Measurements from ENCODE around the gene GPALPP1.
A peak's percentile ranks its signal among the peaks of the same experiment; 100 is the strongest.

GPALPP1 gene

DNA sequence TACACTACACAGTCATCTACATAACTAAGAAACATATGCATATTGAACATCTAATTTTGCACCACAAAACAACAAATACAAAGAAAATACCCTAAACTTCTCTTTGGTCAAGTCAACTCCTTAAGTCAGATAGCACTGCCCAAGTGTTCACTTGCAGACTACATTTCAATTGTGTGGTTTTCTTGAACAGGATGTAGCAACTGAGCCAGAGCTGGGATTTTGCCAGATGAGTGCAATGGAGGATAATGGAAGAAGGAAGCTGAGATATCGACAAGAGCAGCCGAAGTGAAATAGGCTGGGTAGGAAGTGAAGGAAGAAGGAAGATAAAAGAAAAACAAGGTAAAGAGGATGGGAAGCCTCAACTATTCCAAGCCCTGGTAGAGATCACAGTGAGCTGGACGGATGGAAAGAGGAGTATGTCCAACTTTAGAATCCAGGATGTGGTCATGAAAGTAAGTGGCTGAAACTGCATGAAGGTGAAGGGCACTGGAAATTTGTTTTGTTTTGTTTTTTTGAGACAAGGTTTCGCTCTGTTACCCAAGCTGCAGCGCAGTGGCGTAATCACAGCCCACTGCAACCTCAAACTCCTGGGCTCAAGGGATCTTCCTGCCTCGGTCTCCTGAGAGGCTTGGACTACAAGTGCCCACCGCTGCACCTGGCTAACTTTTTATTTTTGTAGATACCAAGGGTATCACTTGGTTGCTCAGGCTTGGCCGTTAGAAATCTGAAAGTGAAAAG is 15.1 kb upstream of the GPALPP1 start:
- peak overlapping the region; percentile 12 for H3K4me3 ChIP-seq (ENCODE audit: low read depth, low read length)
- TF ChIP-seq, protein P1, sequence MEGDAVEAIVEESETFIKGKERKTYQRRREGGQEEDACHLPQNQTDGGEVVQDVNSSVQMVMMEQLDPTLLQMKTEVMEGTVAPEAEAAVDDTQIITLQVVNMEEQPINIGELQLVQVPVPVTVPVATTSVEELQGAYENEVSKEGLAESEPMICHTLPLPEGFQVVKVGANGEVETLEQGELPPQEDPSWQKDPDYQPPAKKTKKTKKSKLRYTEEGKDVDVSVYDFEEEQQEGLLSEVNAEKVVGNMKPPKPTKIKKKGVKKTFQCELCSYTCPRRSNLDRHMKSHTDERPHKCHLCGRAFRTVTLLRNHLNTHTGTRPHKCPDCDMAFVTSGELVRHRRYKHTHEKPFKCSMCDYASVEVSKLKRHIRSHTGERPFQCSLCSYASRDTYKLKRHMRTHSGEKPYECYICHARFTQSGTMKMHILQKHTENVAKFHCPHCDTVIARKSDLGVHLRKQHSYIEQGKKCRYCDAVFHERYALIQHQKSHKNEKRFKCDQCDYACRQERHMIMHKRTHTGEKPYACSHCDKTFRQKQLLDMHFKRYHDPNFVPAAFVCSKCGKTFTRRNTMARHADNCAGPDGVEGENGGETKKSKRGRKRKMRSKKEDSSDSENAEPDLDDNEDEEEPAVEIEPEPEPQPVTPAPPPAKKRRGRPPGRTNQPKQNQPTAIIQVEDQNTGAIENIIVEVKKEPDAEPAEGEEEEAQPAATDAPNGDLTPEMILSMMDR (IDR thresholded peaks at IDR 0.05; ENCODE audit: insufficient read depth, low read depth, low read length, missing control alignments) = no peak
- peak; percentile 71 for DNase-seq (ENCODE audit: low read depth)

DNA sequence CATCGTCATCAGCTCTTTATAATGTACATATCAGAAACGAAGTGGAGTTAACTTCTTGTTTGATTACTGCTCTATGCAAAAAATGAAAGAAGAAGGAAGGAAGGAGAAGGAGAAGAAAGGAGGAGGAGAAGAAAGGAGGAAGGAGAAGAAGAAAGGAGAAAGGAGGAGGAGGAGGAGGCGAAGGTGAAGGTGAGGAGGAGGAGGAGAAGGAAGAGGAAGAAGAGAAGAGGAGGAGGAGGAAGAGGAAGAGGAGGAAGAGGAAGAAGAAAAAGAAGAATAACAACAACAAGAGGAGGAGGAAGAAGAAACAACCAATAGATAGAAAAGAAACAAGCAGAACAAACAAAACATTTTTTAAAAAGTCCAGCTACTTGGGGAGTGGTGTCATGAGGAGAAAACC is 13.1 kb upstream of the GPALPP1 start:
- no peak for DNase-seq (ENCODE audit: low read depth)
- TF ChIP-seq, protein P1 (IDR thresholded peaks at IDR 0.05; ENCODE audit: insufficient read depth, low read depth, low read length, missing control alignments) = no peak
- no peak overlapping the region for H3K4me3 ChIP-seq (ENCODE audit: low read depth, low read length)

DNA sequence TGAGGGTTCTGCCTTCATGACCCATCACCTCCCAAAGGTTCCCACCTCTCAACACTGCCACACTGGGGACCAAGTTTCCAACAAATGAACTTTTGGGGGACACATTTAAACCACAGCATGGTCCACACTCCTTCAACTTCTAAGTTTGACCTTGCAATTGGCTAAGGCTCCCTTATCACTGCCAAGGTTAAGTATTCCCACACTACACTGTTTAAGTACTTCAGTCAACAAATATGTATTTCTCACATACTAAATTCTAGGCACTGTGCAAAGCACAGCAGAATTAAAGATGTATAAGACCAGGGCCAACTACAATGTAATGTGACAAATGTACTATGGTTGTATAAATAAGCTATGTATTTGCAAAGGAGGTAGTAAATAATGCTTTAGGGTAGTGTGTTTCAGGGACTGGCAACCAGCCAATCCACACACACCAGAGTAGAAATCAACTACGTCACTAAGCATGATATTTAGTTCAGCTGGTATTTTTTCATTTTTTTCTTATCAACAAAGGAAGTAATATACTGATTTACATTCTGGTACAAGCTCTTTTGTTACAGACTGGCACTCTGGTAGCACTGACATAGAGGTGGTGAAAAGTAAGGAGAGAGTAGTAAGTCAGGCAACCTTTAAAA is 12.3 kb upstream of the GPALPP1 start:
- TF ChIP-seq, protein P1 (IDR thresholded peaks at IDR 0.05; ENCODE audit: insufficient read depth, low read depth, low read length, missing control alignments) = no peak
- H3K4me3 ChIP-seq (ENCODE audit: low read depth, low read length) = no peak overlapping the region
- no peak for DNase-seq (ENCODE audit: low read depth)

DNA sequence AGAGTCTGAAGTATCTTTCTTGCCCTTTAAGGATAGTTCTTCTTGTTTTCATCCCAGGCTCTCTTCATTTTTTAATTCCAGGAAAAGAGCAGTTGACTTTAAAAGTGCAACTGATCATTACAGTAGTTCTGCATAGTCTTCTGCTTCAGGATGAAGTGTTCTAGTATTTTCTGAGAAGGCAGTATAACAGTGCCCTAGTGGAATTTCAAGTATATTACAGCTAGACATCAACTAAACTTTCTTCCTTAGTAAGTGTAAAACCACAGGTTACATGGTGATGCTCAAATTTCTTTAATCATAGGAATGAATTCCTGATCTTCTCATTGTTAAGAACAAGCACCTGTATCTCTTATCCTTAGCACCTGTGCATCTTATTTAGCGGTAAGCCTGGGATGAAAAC is 11.0 kb upstream of the GPALPP1 start:
- no peak overlapping the region for H3K4me3 ChIP-seq (ENCODE audit: low read depth, low read length)
- DNase-seq (ENCODE audit: low read depth) = no peak
- TF ChIP-seq, protein P1 (IDR thresholded peaks at IDR 0.05; ENCODE audit: insufficient read depth, low read depth, low read length, missing control alignments) = peak; percentile 9

DNA sequence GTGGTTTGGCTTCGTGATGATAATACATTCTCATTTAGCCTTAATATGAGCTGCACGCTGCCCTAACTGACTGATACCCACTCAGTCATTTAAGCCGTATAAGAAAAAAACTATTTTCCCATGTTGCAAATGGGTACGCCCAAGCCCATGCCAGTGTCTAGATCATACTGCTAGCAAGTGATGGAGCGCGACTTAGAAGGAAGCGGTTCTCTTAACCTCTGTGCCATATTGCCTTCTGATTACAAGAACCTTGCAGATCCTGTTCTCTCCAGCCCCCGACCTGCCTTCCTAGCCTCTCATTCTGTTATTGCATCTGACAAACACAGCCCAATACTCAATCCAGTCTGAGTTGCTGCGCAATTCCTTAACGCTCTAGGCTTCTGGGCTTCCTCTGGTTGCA is 603 bp downstream of the GPALPP1 start:
- TF ChIP-seq, protein P1 (IDR thresholded peaks at IDR 0.05; ENCODE audit: insufficient read depth, low read depth, low read length, missing control alignments) = no peak
- peak overlapping the region; percentile 67 for H3K4me3 ChIP-seq (ENCODE audit: low read depth, low read length)
- DNase-seq (ENCODE audit: low read depth) = peak; percentile 14

DNA sequence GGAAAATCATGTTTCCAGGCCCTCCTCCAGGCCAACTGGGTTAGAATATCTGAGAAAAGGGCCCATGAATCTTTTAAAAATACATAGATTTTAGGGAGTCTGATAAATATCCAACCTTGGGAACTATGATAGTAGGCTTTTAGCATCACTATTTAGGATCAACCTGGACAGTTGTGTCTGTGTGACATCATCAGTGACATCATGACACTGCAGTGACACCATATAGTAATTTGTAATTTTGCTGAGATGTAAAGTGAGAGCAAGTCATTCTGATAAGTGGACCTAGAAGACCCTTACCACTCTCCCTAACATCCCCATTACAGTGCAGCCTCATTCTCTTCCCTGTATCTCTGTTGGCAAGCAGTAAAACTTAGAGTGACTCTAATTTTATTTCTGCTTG is 14.1 kb downstream of the GPALPP1 start:
- H3K4me3 ChIP-seq (ENCODE audit: low read depth, low read length) = no peak overlapping the region
- no peak for DNase-seq (ENCODE audit: low read depth)
- TF ChIP-seq, protein P1 (IDR thresholded peaks at IDR 0.05; ENCODE audit: insufficient read depth, low read depth, low read length, missing control alignments) = no peak

Measured in GM12865 (cell line).